GM12865 (cell line): ENCODE data around the gene TEX47.

Source experiments
- DNase-seq: peaks from one replicate; pipeline ENCODE4 v3.0.0; 2010; ENCODE audit warnings: low read depth
- H3K4me3 ChIP-seq: 2 replicates; pipeline ENCODE4 v1.5.1; 2011; ENCODE audit warnings: mild to moderate bottlenecking, low read depth, low read length, control low read depth
- TF ChIP-seq, protein P1 (sequence below): IDR thresholded peaks from 2 replicates; pipeline ENCODE4 v1.5.1; 2011; ENCODE audit warnings: low read length, control low read depth, low read depth, inconsistent platforms; ENCODE audit not compliant: insufficient read depth; ENCODE audit errors: missing control alignments

Gene TEX47

DNA sequence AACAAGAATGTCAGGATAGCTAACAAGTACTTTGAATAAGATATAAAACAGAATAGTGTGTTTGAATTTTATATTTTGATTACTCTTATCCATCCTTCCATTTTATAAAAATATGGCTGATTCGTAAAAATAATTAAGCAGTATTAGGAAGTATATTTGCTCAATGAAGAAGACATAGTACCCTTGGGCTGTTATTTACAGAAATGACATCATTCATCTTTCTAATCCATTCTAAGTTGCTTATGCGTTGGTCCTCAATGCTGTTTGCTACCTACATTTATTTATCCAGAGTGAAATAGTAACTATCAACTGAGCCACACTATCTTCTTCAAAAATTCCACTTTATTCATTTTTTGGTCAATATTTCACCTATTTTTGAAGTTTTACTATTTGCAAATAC is 38.2 kb downstream of the TEX47 start:
- no peak overlapping the region for H3K4me3 ChIP-seq
- no peak for DNase-seq
- TF ChIP-seq, protein P1, sequence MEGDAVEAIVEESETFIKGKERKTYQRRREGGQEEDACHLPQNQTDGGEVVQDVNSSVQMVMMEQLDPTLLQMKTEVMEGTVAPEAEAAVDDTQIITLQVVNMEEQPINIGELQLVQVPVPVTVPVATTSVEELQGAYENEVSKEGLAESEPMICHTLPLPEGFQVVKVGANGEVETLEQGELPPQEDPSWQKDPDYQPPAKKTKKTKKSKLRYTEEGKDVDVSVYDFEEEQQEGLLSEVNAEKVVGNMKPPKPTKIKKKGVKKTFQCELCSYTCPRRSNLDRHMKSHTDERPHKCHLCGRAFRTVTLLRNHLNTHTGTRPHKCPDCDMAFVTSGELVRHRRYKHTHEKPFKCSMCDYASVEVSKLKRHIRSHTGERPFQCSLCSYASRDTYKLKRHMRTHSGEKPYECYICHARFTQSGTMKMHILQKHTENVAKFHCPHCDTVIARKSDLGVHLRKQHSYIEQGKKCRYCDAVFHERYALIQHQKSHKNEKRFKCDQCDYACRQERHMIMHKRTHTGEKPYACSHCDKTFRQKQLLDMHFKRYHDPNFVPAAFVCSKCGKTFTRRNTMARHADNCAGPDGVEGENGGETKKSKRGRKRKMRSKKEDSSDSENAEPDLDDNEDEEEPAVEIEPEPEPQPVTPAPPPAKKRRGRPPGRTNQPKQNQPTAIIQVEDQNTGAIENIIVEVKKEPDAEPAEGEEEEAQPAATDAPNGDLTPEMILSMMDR, result no peak

DNA sequence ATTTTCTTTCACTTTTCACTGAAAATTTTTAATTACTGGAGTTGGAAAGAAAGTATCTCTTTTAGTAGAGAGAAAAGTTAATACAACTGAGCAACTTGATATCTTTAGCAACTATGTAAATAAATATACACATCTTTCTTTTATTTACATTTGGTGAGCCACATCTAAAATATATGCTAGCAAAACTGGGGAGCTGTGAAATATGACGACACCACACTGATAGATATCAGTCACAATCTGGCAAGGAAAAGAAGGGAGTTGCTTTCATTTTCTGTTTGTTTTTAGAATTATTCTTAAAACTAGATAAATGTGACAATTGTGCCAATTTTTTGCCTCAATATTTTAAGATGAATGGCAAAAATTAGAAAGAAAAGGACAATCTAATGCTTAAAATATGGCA is 38.7 kb downstream of the TEX47 start:
- no peak overlapping the region for H3K4me3 ChIP-seq
- TF ChIP-seq, protein P1, result no peak
- DNase-seq, result no peak

DNA sequence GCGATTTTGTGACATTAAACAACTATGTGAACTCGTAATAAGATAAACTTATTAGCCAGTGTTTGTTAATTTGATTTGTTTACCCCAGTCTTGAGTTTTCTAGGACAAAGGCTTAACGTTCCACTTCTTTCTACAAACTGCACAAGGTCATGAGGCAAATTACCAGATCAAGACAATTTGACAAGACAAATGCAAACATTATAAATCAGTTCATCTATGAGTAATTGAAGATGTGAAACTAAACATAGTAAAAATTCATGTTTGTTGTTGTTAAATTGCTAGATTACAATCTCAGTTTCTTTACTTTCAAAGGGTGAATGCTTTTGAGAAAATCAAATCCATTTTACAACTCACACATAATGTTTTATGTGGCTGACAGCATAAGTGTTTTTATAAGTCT is 49.4 kb downstream of the TEX47 start:
- no peak for DNase-seq
- no peak overlapping the region for H3K4me3 ChIP-seq
- TF ChIP-seq, protein P1, result no peak
